Tongue (tissue), 3 donors: ENCODE measurements around the gene ITPKB. TPM values are rescaled to one million over a fixed set of nuclear protein-coding genes. Genes with fewer than 3 reads are reported as not detected.
A peak's percentile ranks its signal among the peaks of the same experiment; 100 is the strongest.
"Not testable (repeated sequence)": the region's sequence is repeated elsewhere in the genome, so short reads cannot be mapped to it uniquely, and the experiment has no call there.

Experiments used
- DNase-seq: peaks from one replicate; pipeline ENCODE4 v3.0.0-alpha.2; 2015
- small RNA-seq: library from RNA; depleted of rRNA; stranded (forward); fragments of <200 nt; gene quantifications from one replicate; pipeline ENCODE3, GENCODE V24; 2014; ENCODE audit warnings: low replicate concordance
- total RNA-seq: library from RNA; depleted of rRNA; stranded (reverse); fragments of >200 nt; gene quantifications from one replicate; pipeline ENCODE4 v1.2.3, GENCODE V29; 2014

The ITPKB gene
- total RNA-seq, 1 donor from 2014 or later, result 34.2 TPM

GRCh38 chr1:226602186-226603021 is 136.7 kb downstream of the ITPKB start:
- DNase-seq, result peak; percentile 77

DNA sequence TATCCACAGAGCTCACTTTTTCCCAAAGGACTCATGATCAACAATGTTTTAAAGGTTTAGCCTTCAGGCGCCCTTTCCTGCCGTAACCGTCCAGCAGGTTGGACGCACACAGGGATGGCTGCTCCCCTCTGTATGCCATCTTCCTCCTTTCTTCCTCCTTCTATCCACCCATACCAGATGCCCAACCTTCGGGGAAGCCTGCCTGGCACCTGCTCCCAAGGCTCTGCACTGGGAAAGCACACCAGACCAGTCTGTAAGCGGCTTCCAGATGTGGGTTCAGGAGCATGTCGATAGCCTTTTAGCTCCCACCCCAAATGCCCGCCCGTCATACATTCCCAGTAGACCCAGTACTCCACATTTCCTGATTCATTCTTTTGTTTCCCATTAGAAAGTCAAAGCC is 137.6 kb downstream of the ITPKB start:
- no peak for DNase-seq

DNA sequence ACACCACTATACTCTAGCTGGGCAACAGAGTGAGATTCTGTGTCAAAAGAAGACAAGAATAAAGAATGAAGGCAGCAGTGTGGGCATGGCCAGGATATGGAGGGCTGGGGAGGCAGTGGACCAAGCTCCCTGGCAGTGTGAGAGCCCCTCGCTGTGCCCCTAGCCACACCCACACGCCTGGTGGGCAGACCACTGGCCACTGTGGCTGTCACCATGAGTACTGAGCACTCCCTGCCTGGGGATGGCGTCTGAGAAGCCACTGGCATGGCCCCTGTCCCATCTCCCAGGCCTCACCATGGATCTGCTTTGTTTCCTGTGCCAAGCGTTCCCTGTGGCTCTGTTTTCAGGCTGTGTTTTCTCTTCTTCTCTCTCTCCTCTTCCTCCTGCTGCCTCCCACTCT is 138.8 kb downstream of the ITPKB start:
- DNase-seq, result no peak

GRCh38 chr1:226599636-226600238 is 139.3 kb downstream of the ITPKB start:
- DNase-seq, result no peak

GRCh38 chr1:226598955-226599354 is 140.1 kb downstream of the ITPKB start:
- not testable (repeated sequence) for DNase-seq

DNA sequence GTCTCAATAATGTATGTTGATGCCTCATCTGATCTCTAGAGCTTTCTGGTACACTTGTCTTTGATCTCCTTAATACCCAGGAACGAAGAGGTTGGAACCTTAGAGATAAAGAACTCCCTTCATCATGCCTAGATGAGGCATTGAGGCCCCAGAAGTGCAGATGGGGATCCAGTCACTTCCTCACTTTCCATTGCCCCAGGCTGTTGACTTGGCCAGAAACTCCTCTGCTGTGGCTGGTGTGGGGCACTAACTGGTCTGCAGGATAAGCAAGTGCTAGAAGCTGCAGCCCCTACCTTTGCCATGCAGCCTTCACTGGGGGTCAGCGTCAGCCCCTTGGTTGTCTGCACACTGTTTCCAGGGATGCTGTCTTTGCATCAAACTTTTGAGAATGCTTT is 140.6 kb downstream of the ITPKB start:
- no peak for DNase-seq

DNA sequence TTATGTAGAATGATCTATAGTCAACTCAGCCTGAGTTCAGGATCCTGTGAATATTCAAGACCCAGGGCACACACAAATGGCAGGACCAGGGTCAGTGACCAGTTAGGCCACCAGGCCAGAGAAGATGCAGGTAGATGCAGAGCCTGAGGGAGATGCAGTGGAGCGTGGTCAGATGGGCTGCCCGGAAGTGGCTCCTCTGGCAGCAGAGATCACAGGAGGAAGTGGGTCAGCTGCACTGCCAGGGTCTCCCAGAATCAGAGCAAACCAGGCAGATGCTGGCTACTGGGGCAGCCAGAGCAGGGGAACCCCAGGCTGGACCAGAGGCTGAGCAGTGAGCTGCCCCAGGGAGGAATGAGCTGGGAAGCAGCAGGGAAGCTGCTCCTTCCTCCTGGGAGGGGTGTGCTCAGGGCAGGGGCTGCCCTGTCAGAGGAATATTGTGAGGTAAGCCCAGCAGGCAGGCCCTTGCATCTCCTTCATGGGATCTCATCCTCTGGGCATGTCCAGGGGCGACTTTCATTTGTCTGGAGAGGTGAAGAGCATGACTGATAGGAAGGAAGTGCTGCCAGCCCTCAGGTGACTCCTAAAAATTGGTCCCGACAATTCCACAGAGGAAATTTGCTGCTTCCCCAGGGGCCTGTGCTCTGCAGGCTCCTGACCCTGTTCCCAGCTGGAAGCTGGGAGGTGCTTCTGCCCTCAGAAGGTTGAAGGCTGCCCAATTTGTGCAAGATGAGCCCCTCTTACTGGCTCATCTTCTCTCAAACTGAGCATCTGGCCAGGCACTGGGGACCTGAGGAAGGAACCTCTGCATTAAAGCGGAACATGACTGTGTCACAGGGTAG is 141.2 kb downstream of the ITPKB start:
- DNase-seq, result no peak

DNA sequence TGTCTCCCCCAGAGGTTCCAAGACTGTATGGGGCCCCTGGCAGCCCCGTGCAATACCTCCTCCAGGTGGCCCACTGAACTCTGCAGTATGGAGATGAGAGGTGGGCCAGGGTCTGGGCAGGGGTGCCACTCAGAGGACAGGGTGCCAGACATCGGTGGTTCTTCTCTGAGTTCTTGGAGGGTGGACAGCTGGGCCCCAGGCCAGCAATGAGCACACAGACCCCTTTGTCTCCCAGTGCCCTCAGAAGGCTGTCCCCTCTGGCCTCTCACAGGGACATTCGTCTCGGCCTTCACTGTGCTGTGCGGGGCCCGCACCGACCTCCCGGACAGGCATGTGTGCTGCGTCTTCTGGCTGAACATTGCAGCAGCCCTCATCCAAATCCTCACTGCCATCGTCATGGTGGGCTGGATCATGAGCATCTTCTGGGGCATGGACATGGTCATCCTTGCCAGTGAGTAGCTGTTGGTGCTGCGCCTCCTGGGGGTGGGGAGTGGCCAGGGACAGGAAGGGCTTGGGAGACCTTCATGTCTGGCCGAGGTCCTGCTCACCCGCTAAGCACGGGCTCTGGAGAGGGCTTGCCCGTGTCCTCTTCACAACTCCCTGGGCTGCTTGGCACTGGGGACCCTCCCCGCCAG is 142.4 kb downstream of the ITPKB start:
- DNase-seq, result no peak

DNA sequence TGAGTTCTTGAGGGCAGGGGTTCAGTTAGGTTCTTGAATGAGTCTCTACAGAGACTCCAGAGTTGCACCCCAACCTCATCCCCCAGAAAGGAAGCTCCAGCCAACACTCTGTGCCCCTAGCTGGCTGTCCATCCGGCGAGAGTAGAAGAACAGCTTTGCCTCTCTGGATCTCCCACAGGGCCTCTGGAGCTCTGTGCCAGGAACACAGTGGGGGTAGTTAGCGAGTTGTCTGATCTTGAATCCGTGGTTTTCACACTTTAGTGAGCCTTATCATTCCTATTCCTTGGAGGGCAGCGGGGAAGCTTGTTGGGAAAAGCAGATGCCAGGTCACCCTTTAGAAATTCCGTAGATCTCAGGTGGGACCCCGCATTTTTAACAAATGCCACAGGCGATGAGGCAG is 145.5 kb downstream of the ITPKB start:
- no peak for DNase-seq

GRCh38 chr1:226590614-226591013 is 148.5 kb downstream of the ITPKB start:
- no peak for DNase-seq

GRCh38 chr1:226589008-226589733 is 149.9 kb downstream of the ITPKB start:
- no peak for DNase-seq

DNA sequence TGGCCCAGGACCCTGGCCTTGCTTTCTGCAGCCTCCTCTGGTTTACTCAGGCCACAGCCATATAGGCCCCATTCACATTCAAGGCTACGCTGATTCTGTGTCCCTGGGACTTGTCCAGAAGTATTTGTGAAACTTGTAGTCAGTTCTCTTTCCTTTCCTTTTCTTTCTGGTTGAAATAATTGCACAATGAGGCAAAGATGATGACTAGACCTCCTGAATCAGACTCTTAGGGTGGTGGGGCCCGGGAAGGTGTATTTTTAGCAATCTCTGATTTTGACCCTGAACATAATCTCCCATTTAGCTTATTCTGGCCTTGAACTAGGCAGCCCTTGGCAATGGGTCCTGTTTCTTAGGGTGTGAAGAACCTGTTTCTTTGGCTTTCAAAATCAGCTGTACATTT is 150.6 kb downstream of the ITPKB start:
- no peak for DNase-seq

- DNase-seq, result no peak
Measured at GRCh38 chr1:226586650-226587422, 152.2 kb downstream of the ITPKB start.

DNA sequence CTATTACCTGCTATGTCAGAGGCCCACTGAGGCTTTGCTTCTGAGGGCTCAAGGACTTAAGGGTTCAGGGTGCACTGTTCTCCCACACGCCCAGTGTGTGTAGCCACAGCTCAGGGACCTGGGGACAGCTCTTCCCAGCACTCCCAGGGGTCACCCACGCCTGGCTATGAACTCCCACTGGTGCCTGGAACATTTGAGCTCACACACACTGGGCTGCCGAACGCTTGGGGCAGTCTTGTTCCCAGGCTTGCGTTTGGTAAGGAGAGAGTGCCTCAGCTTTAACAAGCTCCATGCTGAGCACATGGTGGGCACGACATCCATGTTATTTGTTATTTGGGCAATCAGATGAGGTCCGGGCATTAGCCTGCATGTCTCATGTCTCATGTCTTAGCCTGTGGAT is 153.0 kb downstream of the ITPKB start:
- no peak for DNase-seq

GRCh38 chr1:226584164-226584563 is 154.9 kb downstream of the ITPKB start:
- DNase-seq, result no peak

GRCh38 chr1:226582966-226583365 is 156.1 kb downstream of the ITPKB start:
- no peak for DNase-seq

Small RNA genes within 50 kb of the gene (small RNA-seq; reads per million reads assigned to genes)
- gene RPS27P5, result not detected

Other genes with a start within 250 kb of the ITPKB start
- 7.4 TPM for gene STUM, start 190.5 kb downstream of the ITPKB start, total RNA-seq
- 82.4 TPM for gene PSEN2, start 131.3 kb upstream of the ITPKB start, total RNA-seq
- 294 TPM for gene COQ8A, start 201.0 kb upstream of the ITPKB start, total RNA-seq